Measurements from ENCODE around the gene TSTD1. TPM values are rescaled to one million over a fixed set of nuclear protein-coding genes. Genes with fewer than 3 reads are reported as not detected.
A peak's percentile ranks its signal among the peaks of the same experiment; 100 is the strongest.

The TSTD1 gene
- polyA plus RNA-seq, 3 donors = 9.9 to 20.3 (median 11.8) TPM

- H3K27ac Mint-ChIP-seq = peak overlapping the region; percentile 90 to 98 (median 96)
- H3K9me3 Mint-ChIP-seq = no peaks in the 10 kb centered on the region
- peaks cover 7 to 15% of the 10 kb centered on the region in 2 donors for H3K36me3 Mint-ChIP-seq
- Histone ChIP-seq H4K20me1 (ENCODE audit: insufficient read depth, low read length) (no peaks in the 10 kb centered on the region), H3K79me2 (ENCODE audit: insufficient read depth, low read length) (no peaks in the 10 kb centered on the region), H3K27me3 (ENCODE audit: control insufficient read depth in 2 of 2, insufficient read depth in 2 of 2, low read length in 2 of 2) (no peaks in the 10 kb centered on the region), H3K4me2 (replicated peaks; ENCODE audit: extremely low read depth, low read length, poor library complexity, severe bottlenecking) (peak overlapping the region; percentile 29), H2AFZ (ENCODE audit: insufficient read depth, low read depth, low read length, poor library complexity, severe bottlenecking) (peak overlapping the region; percentile 26), H3K36me3 (replicated peaks in 1 of 2; ENCODE audit: control insufficient read depth in 1 of 2, insufficient read depth in 2 of 2, low read length in 2 of 2) (no peaks in the 10 kb centered on the region), H3K27ac (ENCODE audit: low read depth in 1 of 2, low read length in 2 of 2) (peak overlapping the region; percentile 62 to 89), H3K9ac (ENCODE audit: insufficient read depth, low read length, poor library complexity, severe bottlenecking) (peak overlapping the region; percentile 49), H3K4me3 (replicated peaks in 1 of 3; ENCODE audit: low read depth in 2 of 3, low read length in 3 of 3) (no peak overlapping the region), H3K9me3 (replicated peaks in 1 of 2; ENCODE audit: control insufficient read depth in 1 of 2, insufficient read depth in 1 of 2, low read length in 2 of 2) (no peaks in the 10 kb centered on the region), H3K4me1 (ENCODE audit: control insufficient read depth in 1 of 2, insufficient read depth in 2 of 2, low read length in 2 of 2) (peaks cover 55 to 68% of the 10 kb centered on the region in 2 donors)
- peaks cover 77% of the 10 kb centered on the region for H3K4me1 Mint-ChIP-seq
- peak overlapping the region; percentile 27 to 57 for H3K4me3 Mint-ChIP-seq
- peaks cover 0 to 3% (median 1%) of the 10 kb centered on the region in 3 donors for H3K27me3 Mint-ChIP-seq (ENCODE audit: low read depth in 3 of 3)
- intact Hi-C loops (cut with micrococcal nuclease) = loop anchor here in 1 of 2 donors (1.0 to 2.0 kb wide), 2 partner anchors 12 to 13 kb away; no protein-coding TSS in a partner anchor
- TF ChIP-seq CTCF (IDR thresholded peaks at IDR 0.05) = no peak
- WGBS (ENCODE audit: insufficient coverage) = 40% methylated on average over 6 of the region's 10 CpGs
- peak in 1 of 3 donors; percentile 21 for DNase-seq
These were observed 45.2 kb upstream of the TSTD1 start for GRCh38 chr1:161083748-161084596.

GRCh38 chr1:161082996-161083747, 44.4 kb upstream of the TSTD1 start:
- Mint-ChIP-seq H3K4me3 (peak overlapping the region; percentile 35 to 41), H3K36me3 (peaks cover 7 to 15% of the 10 kb centered on the region in 2 donors), H3K4me1 (peaks cover 69% of the 10 kb centered on the region), H3K9me3 (no peaks in the 10 kb centered on the region), H3K27ac (peak overlapping the region; percentile 90 to 98 (median 96)), H3K27me3 (ENCODE audit: low read depth in 3 of 3) (peaks cover 0 to 3% (median 1%) of the 10 kb centered on the region in 3 donors)
- 36% methylated on average over 6 of the region's 8 CpGs for WGBS (ENCODE audit: insufficient coverage)
- H3K36me3 ChIP-seq (replicated peaks in 1 of 2; ENCODE audit: control insufficient read depth in 1 of 2, insufficient read depth in 2 of 2, low read length in 2 of 2) = no peaks in the 10 kb centered on the region
- DNase-seq = peak; percentile 98 to 99 (median 99)
- H3K79me2 ChIP-seq (ENCODE audit: insufficient read depth, low read length) = no peaks in the 10 kb centered on the region
- peak overlapping the region; percentile 26 for H2AFZ ChIP-seq (ENCODE audit: insufficient read depth, low read depth, low read length, poor library complexity, severe bottlenecking)
- H3K27ac ChIP-seq (ENCODE audit: low read depth in 1 of 2, low read length in 2 of 2) = peak overlapping the region; percentile 62 to 89
- H3K27me3 ChIP-seq (ENCODE audit: control insufficient read depth in 2 of 2, insufficient read depth in 2 of 2, low read length in 2 of 2) = no peaks in the 10 kb centered on the region
- intact Hi-C loops (cut with micrococcal nuclease) = loop anchor here in 1 of 2 donors (1.0 to 2.0 kb wide), 2 partner anchors 11 to 14 kb away; no protein-coding TSS in a partner anchor
- no peaks in the 10 kb centered on the region for H3K9me3 ChIP-seq (replicated peaks in 1 of 2; ENCODE audit: control insufficient read depth in 1 of 2, insufficient read depth in 1 of 2, low read length in 2 of 2)
- peaks cover 47 to 60% of the 10 kb centered on the region in 2 donors for H3K4me1 ChIP-seq (ENCODE audit: control insufficient read depth in 1 of 2, insufficient read depth in 2 of 2, low read length in 2 of 2)
- no peaks in the 10 kb centered on the region for H4K20me1 ChIP-seq (ENCODE audit: insufficient read depth, low read length)
- peak overlapping the region in 1 of 3 experiments; percentile 7 for H3K4me3 ChIP-seq (replicated peaks in 1 of 3; ENCODE audit: low read depth in 2 of 3, low read length in 3 of 3)
- H3K9ac ChIP-seq (ENCODE audit: insufficient read depth, low read length, poor library complexity, severe bottlenecking) = peak overlapping the region; percentile 56
- TF ChIP-seq CTCF (IDR thresholded peaks at IDR 0.05) = no peak
- H3K4me2 ChIP-seq (replicated peaks; ENCODE audit: extremely low read depth, low read length, poor library complexity, severe bottlenecking) = peak overlapping the region; percentile 29

Data from CD14-positive monocyte (primary cell).